Body of pancreas (tissue), 4 donors: Measurements from ENCODE around the gene SS18L1. TPM values are rescaled to one million over a fixed set of nuclear protein-coding genes. Genes with fewer than 3 reads are reported as not detected.
"Not testable (repeated sequence)": the region's sequence is repeated elsewhere in the genome, so short reads cannot be mapped to it uniquely, and the experiment has no call there.

Source experiments
- ATAC-seq: fragments of 150-250 bp; one replicate; pipeline ENCODE4 v1.9.1; 2016
- DNase-seq, 4 donors: peaks; one replicate each; pipeline ENCODE4 v3.0.0-alpha.2; 2019
- H3K27ac ChIP-seq, 4 donors: fragments of 200-600 bp; sonication (generic); 1 replicate in 3 of 4; 2 replicates in 1 of 4; pipeline versions ENCODE4 v1.5.1 to v1.6.1; 2016 to 2019; ENCODE audit warnings: mild to moderate bottlenecking in 1 of 4, mixed read lengths in 1 of 4, moderate library complexity in 1 of 4
- H3K27me3 ChIP-seq, 2 donors: fragments of 200-600 bp; sonication (generic); one replicate each; pipeline ENCODE4 v1.6.0; 2016; ENCODE audit warnings: mild to moderate bottlenecking in 1 of 2
- H3K36me3 ChIP-seq, 2 donors: fragments of 200-600 bp; sonication (generic); replicated peaks in 1 of 2; 2 replicates each; pipeline ENCODE4 v1.5.1; 2016; ENCODE audit warnings: low read depth in 2 of 2; ENCODE audit not compliant: insufficient read depth in 1 of 2
- H3K4me1 ChIP-seq: fragments of 200-600 bp; sonication (generic); one replicate; pipeline ENCODE4 v1.6.0; 2016
- H3K4me3 ChIP-seq, 2 donors: fragments of 200-600 bp; sonication (generic); 1 replicate in 1 of 2; 2 replicates in 1 of 2; pipeline ENCODE4 v1.5.1; 2016 to 2019
- H3K9me3 ChIP-seq, 3 donors: fragments of 200-600 bp; sonication (generic); 1 replicate in 2 of 3; 2 replicates in 1 of 3; pipeline ENCODE4 v1.5.1; 2016
- CTCF ChIP-seq, 7 experiments: fragments of 450-650 bp in 4 of 7; fragments of 200-600 bp in 3 of 7; sonication (generic) in 3 of 7; IDR thresholded peaks; one replicate each; pipeline ENCODE4 v1.5.1; 2016 to 2019; ENCODE audit warnings: antibody characterized with exemption in 7 of 7
- POLR2A ChIP-seq, 3 donors: fragments of 450-650 bp; IDR thresholded peaks; one replicate each; pipeline ENCODE4 v1.6.1; 2016; ENCODE audit warnings: antibody characterized with exemption in 3 of 3, mild to moderate bottlenecking in 2 of 3
- WGBS, 2 donors: methylation state at CpG; one replicate each; pipeline ENCODE4 v1.1.5; 2017; 5-methylcytosine and 5-hydroxymethylcytosine counted together
- intact Hi-C: fragments of 100-400 bp; cut with DNase I; formaldehyde crosslinking; loops from one replicate; pipeline ENCODE4 v1.15.1; 2023
- total RNA-seq, 2 donors: library from RNA; depleted of rRNA; stranded (reverse); fragments of >200 nt; gene quantifications; one replicate each; pipeline ENCODE4 v1.1.0, GENCODE V29; 2016

SS18L1 gene
- total RNA-seq, 2 donors from 2014 or later = 11.4 to 14.5 TPM

GRCh38 chr20:62147125-62147524 is 3.6 kb downstream of the SS18L1 start:
- 90 to 91% methylated on average over 1 to 6 of the region's 6 CpGs for WGBS, 2 donors
- DNase-seq (no peak), ATAC-seq (no peak)
- Histone ChIP-seq H3K9me3 (no peaks in the 10 kb centered on the region), H3K4me1 (peaks cover 13% of the 10 kb centered on the region), H3K27ac (no peak overlapping the region), H3K36me3 (no peaks in the 10 kb centered on the region), H3K27me3 (no peaks in the 10 kb centered on the region), H3K4me3 (no peak overlapping the region)
- intact Hi-C loops = no loop called here
- TF ChIP-seq POLR2A (IDR thresholded peaks at IDR 0.05) (no peak), CTCF (IDR thresholded peaks at IDR 0.05) (no peak)

- TF ChIP-seq CTCF (IDR thresholded peaks at IDR 0.05) (no peak), POLR2A (IDR thresholded peaks at IDR 0.05) (no peak)
- H3K4me3 ChIP-seq = no peak overlapping the region
- ATAC-seq (no peak), DNase-seq (no peak)
- H3K27me3 ChIP-seq = no peaks in the 10 kb centered on the region
- no peak overlapping the region for H3K27ac ChIP-seq
- H3K9me3 ChIP-seq = no peaks in the 10 kb centered on the region
- peaks cover 11% of the 10 kb centered on the region for H3K4me1 ChIP-seq
- WGBS, 2 donors = 94 to 99% methylated on average over 7 to 9 of the region's 9 CpGs
- no peaks in the 10 kb centered on the region for H3K36me3 ChIP-seq
- intact Hi-C loops = no loop called here
Observed at GRCh38 chr20:62147528-62147927, 4.0 kb downstream of the SS18L1 start.

GRCh38 chr20:62148383-62148782 is 4.8 kb downstream of the SS18L1 start:
- H3K36me3 ChIP-seq, ATAC-seq, H3K4me3 ChIP-seq, DNase-seq, H3K27ac ChIP-seq, H3K9me3 ChIP-seq, intact Hi-C loops, H3K27me3 ChIP-seq: not testable (repeated sequence)
- 90 to 94% methylated on average over 2 to 10 of the region's 10 CpGs for WGBS, 2 donors
- peaks cover 11% of the 10 kb centered on the region for H3K4me1 ChIP-seq

- Histone ChIP-seq H3K27me3 (no peaks in the 10 kb centered on the region), H3K4me3 (no peak overlapping the region), H3K36me3 (no peaks in the 10 kb centered on the region), H3K27ac (no peak overlapping the region), H3K9me3 (no peaks in the 10 kb centered on the region), H3K4me1 (peaks cover 11% of the 10 kb centered on the region)
- intact Hi-C loops = no loop called here
- TF ChIP-seq POLR2A (IDR thresholded peaks at IDR 0.05) (no peak), CTCF (IDR thresholded peaks at IDR 0.05) (no peak)
- ATAC-seq (no peak), DNase-seq (no peak)
- WGBS, 2 donors = 78% methylated on average over 19 of the region's 20 CpGs; no CpG with 5 or more reads in 1 of the 2 donors
Observed at GRCh38 chr20:62148908-62149314, 5.3 kb downstream of the SS18L1 start.

GRCh38 chr20:62149532-62150309 is 6.2 kb downstream of the SS18L1 start:
- Histone ChIP-seq H3K9me3 (no peaks in the 10 kb centered on the region), H3K4me3 (no peak overlapping the region), H3K27ac (no peak overlapping the region), H3K36me3 (no peaks in the 10 kb centered on the region), H3K4me1 (peaks cover 7% of the 10 kb centered on the region), H3K27me3 (no peaks in the 10 kb centered on the region)
- ATAC-seq = no peak
- no peak for DNase-seq
- intact Hi-C loops = no loop called here
- TF ChIP-seq CTCF (IDR thresholded peaks at IDR 0.05) = no peak
- no peak for TF ChIP-seq POLR2A (IDR thresholded peaks at IDR 0.05)
- whole genome bisulfite sequencing, 2 donors = 74 to 75% methylated on average over 21 to 24 of the region's 24 CpGs
